ENCODE data around the gene MAB21L4.

The MAB21L4 gene

DNA sequence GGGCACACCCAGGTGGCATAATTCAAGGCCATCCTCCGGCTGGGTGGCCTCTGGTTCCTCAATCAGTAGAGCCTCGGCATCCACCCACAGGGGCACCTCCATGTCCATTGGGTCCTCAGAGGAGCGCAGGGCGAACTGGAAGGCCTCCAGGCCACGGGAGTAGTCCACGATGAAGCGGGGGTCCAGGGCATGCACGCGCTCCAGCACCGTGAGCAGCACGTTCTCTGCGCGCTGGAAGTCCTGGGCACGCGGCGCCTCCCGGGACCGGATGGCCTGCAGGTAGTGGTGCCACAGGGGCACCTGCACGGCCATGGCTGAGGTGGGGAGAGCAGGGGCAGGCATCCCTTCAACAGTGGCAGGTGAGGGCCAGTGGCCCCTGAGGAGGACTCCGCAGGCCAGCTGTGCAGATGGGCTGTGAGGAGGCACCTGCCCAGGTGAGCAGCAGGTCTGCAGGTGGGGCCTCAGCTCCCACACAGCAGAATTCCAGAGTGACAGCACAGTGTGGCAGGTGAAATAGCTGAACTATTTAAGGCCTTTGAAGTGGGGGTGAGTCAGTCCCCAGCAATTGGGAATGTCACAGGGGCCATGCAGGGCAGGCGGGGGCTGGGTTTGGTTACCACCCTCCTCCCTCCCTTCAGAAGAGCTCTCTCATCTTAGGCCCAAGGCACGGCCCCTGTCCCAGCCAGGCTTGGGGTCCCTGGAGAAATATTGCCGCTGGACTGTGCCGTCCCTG lies at the start of gene MAB21L4:
Gene MAB21L4 (minus strand): TSS at position 501 of the 733 bp plus-strand sequence. CDS start 159 bp downstream, at position 342.
- no peak for DNase-seq (ENCODE audit: low spot score)

- DNase-seq (ENCODE audit: low spot score) = no peak
These were observed 40.1 kb upstream of the MAB21L4 start for GRCh38 chr2:240936106-240936505.

GRCh38 chr2:240935103-240935876 lies 39.3 kb upstream of the MAB21L4 start:
- DNase-seq (ENCODE audit: low spot score) = no peak

DNA sequence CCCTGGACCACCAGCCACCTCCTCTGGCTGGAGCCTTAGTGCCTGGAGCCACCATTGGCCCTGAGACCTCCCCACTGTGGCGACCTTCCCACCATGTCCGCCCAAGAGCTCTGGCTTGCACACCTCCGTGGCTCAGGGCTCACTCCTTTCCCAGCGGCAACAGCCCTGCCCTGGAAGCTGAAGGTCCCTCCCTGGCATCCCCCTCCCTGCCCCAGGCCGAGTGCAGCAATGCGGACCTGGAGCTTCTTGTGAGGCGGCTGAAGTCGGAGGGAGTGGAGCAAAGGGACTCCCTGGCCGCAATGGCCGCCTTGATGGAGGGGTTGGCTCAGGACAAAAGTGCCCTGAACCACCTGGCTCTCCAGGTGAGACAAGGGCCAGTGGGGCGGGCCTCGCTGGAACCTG lies 38.7 kb upstream of the MAB21L4 start:
- no peak for DNase-seq (ENCODE audit: low spot score)

DNA sequence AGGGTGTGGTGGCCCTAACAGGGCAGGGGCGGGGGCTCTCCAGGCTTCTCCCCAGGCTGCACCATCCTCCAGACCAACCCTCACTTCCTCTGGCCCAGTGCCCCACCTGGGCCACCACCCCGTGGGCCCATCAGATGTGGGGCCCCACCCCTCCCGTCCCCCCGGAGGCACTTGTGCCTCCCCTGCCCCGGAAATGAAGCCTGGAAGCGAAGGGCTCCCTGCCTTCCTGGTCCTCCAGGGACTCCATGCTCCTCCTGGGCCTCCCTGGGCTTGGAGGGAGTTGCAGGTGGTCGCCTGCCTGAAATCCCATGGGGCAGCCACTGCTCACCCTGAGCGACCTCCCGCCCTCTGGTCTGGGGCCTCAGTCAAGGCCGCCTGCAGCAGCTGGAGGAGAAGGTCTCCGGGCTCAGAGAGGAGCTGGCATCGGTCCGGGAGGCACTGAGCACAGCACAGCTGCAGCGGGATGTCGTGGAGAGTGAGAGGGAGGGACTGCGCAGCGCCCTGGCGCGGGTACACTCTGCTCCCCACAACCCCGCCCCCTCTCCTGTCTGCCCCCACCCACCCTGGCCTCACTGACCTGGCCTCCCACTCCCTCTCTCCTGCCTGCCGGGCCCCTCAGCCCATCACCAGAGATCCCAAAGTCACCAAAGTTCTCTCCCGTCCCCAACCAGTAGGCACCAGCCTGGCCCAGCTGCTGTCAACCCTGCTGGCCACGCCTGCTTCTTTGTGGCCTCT lies 38.2 kb upstream of the MAB21L4 start:
- no peak for DNase-seq (ENCODE audit: low spot score)

DNA sequence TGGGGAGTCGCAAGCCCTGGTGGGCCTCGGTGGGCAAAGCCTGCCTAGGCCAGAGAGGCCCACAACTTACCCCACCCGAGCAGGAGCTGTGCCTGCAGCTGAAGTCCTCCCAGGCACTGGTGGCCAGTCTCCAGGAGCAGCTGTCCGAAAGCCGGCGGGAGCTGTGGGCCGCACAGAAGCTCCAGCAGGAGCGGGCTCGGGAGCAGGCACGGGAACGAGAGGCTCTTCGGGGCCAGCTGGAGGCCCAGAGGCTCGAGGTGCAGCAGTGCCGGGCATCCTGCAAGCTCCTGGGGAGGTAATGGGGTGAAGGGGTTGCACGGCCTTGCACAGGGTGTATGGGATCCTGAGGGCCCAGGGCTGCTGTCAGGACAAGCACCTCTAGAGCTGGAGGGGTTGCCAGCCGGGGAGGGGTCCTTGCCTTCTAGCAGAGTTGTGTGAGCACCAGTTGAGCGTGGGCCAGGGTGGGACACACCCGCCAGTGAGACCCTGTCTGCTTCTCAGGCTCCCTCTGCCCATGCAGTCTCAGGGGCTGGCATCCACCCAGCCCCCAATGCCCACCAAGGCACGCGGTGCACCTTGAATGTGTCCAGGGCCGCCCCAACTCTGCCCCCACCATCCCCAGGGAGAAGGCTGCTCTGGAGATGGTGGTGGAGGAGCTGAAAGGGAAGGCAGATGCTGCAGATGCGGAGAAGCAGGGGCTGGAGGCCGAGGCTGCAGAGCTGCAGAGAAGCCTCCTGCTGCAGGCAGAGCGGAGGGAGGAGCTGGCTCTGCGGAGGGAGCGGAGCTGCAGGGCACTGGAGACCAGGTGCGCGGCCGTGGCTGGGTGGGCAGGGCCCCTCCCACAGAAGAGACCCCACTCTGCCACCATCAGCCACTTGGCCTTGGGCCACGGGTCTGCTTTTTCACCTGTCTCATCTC lies 37.4 kb upstream of the MAB21L4 start:
- no peak for DNase-seq (ENCODE audit: low spot score)

DNA sequence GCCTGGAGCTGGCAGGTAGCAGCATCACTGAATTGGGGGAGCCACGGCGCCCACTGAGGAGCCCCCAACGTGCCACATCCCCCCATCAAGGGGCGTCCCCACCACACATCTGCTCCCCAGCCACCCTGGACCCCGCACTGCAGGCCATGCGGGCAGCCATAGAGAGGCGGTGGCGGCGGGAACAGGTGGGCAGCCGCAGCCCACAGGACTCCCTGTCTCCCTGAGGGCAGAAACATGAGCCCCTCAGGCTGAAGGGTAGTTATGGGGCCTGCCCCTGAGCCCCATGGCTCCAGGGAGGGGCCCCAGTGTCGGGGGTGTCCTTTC lies 36.7 kb upstream of the MAB21L4 start:
- no peak for DNase-seq (ENCODE audit: low spot score)

GRCh38 chr2:240932001-240932723 lies 36.2 kb upstream of the MAB21L4 start:
- DNase-seq (ENCODE audit: low spot score) = no peak

DNA sequence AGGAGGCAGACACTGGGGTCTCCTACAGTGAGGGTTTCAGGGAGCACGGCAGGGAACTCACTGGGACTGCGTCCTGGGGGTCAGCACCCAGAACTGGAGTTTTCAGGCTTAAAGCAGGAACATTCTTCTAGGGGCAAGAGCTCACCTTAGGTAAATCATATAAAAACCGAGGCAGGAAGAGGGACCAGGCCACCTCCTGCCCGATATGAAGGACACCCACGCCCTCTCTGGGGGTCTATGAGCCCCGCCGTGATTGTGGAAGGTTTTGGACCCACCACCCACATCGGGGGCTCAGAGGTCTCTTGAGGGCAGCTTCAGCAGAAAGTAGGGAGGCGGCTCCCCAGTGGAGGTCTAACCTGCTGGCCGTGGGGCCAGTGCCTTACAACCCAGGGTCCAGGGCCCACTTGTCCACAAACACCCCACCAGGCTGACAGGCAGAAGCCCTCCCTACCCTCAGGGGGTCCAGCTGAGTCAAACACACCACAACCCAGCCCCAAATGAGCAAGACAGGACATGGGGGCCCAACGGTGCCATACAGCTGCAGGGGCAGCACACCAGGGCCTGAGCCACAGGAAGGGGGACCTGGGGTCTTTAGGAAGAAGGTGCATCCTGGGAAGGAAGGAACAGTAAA lies 35.5 kb upstream of the MAB21L4 start:
- no peak for DNase-seq (ENCODE audit: low spot score)

DNA sequence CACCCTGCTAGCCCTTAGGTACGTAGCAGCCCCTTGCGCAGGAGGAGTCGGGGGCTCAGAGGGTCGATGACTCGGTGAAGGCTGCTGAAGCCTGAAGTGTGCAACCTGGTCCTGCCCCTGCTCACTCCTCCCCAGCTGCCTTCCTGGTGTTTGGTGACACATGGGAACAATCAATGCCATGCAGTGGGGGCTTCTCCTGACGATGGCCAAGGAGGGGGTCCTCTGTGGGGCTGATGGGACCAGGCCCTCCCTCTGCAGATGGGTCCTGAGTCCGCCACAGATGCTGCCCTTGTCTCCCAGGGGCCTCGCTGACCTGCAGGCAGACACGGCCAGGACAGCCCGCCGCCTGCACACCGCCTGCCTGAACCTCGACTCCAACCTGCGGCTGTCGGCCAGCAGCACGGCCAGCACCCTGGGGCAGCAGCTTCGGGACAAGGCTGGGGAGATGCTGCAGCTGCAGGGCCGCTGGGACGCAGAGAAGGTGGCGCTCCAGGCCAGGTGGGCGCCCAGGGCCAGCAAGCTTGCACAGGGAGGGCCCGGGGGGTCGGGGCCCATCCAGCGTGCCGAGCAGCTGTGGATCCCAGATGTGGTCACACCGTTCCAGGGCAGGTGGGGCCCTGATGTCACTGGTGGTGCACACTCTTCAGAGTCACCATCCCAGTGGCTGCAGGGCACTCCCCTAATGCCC lies 34.8 kb upstream of the MAB21L4 start:
- DNase-seq (ENCODE audit: low spot score) = no peak

GRCh38 chr2:240930096-240930630 lies 34.2 kb upstream of the MAB21L4 start:
- DNase-seq (ENCODE audit: low spot score) = no peak

- DNase-seq (ENCODE audit: low spot score) = no peak
These were observed 33.6 kb upstream of the MAB21L4 start for GRCh38 chr2:240929364-240930095.

DNA sequence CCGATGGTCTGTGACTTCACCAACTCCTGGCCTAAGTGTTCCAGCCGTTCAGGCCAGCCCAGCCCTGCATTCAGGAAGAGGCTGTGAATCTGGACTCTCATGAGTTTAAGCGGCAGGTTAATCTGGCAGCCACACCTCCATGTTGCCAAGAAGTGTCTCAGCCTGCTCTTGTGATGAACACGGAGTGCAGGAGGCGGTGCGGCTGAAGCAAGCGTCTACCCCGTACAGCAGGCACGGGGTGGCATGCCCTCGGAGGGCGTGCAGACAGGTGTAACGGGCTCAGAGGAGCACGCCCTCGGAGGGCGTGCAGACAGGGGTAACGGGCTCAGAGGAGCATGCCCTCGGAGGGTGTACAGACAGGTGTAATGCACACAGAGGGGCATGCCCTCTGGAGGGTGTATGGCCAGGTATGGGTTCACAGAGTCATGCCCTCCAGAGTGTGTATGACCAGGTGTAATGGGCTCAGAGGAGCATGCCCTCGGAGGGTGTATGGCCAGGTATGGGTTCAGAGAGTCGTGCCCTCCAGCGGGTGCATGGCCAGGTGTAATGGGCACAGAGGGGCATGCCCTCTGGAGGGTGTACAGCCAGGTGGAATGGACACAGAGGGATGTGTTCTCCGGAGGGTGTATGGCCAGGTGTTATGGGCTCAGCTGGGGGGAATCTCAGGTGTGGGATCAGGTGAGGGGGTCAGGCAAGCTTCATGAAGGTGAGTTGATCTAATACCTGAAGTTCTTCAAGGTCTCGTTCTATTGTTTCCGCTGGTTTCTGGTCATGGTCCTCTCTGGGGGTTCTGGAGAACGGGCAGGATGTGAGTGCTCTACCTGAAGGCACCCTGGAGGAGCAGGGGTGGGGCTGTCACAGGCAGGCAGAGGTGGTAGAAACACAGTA lies 32.8 kb upstream of the MAB21L4 start:
- no peak for DNase-seq (ENCODE audit: low spot score)

DNA sequence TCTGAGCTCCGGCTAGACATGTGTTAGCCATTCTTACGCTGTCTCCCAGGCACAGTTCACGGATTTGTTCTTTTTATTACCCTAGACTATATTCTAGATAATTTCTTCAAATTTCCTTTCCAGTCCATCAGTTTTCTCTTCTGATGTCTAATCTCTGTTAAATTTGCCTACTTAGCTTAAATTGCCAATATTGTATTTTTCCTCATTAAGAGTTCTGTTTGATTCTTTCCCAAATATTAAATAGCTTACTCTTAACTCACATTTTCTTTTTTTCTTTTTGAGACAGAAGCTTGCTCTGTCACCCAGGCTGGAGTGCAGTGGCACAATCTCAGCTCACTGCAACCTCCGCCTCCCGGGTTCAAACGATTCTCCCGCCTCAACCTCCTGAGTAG lies 31.4 kb upstream of the MAB21L4 start:
- DNase-seq (ENCODE audit: low spot score) = no peak

GRCh38 chr2:240926516-240927389 lies 30.8 kb upstream of the MAB21L4 start:
- no peak for DNase-seq (ENCODE audit: low spot score)

DNA sequence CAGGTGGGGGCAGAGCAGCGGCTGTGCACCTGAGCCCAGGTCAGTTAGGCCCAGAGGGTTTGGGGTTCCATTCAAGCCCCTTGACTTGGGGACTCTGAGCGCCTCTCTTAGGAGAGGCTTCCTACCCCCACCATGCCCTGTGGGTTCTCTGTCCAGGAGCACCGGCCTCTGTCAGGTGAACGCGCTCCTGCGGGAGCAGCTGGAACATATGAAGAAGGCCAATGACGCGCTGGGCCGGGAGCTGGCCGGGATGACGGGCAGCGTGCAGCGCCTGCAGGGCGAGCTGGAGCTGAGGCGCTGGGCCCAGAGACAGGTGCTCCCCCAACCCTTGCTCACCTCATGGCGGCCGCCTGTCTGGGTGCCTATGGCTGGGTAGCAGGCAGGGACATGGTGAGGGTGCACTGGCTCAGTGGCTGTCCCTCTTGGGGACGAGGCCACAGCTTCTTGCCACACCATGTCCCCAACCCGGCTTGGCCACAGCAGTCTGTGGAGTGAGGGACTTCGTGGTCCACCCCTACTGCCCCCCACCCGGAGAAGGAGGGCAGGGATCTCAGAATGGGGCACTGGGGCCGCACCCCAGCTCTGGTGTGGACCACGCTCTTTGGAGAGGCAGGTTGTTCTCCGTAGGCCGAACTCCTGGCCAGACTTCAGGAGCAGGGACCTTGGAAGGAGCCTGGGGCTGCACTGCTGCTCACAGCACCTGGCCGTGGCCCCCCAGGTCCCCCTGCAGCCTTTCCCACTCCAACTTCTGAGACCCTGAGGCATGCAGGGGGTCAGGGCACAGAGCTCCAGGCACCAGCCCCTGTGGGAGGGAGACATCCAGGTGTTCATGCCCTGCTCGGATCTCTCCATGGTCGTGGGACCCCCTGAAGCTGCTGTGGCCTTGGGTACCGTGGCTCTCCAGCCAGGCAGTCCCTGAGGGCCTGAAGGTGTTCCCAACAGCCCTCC lies 29.9 kb upstream of the MAB21L4 start:
- DNase-seq (ENCODE audit: low spot score) = no peak

Data from AG20443 (cell line).